Activated naive CD4-positive, alpha-beta T cell treated with Interleukin-2 at 50 U/mL for 16 hours (primary cell): Measurements from ENCODE around the gene SLC25A40.
"Not testable (repeated sequence)": the region's sequence is repeated elsewhere in the genome, so short reads cannot be mapped to it uniquely, and the experiment has no call there.

Experiments used
- DNase-seq: peaks from one replicate; pipeline ENCODE4 v3.0.0-alpha.2; 2020

Gene SLC25A40

GRCh38 chr7:87870471-87870870 is 5.7 kb downstream of the SLC25A40 start:
- no peak for DNase-seq

GRCh38 chr7:87866533-87866932 is 9.6 kb downstream of the SLC25A40 start:
- not testable (repeated sequence) for DNase-seq

DNA sequence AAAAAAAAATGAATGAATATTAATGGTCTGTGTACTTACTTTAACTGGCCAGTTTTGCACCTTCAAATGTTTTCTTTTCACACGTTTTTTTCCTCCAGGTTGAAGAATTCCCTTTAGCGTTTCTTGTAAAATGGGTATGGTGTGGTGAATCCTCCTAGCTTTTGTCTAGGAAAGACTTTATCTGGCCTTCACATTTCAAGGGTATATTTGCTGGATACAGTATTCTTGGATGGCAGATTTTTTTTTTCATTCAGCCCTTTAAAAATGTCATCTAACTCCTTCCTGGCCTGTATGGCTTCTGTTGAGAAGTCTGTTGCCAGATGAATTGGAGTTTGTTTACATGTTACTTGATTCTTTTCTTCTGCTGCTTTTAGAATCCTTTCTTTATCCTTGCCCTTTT is 10.1 kb downstream of the SLC25A40 start:
- DNase-seq: no peak

DNA sequence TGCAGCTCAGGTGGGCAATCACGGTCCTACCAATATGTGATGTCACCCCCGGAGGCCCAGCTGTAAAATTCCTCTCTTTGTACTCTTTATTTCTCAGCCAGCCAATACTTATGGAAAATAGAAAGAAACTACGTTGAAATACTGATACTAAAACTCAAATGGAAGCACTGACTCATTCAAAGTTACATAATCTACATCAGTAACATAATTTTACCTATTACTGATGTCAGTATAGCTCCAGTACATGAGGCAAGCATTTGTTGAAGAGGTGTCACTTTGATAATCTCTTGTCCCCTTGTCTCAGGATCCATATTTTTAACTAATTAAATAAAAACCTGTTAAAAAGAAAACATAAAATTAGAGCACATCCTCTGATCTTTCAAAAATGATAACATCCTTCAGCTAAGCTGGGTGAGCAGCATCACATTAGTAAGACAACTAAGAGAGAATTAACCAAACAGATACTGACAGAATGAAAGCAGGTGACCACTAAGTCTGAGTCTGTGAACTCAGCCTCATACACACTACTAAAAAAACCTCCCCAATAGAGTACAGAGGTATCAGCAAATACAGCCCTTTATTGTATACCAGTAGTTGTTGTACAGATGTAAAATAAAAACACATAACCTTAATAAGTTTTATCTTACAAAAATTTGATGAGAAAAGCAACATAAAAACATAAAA is 17.6 kb downstream of the SLC25A40 start:
- DNase-seq: no peak

DNA sequence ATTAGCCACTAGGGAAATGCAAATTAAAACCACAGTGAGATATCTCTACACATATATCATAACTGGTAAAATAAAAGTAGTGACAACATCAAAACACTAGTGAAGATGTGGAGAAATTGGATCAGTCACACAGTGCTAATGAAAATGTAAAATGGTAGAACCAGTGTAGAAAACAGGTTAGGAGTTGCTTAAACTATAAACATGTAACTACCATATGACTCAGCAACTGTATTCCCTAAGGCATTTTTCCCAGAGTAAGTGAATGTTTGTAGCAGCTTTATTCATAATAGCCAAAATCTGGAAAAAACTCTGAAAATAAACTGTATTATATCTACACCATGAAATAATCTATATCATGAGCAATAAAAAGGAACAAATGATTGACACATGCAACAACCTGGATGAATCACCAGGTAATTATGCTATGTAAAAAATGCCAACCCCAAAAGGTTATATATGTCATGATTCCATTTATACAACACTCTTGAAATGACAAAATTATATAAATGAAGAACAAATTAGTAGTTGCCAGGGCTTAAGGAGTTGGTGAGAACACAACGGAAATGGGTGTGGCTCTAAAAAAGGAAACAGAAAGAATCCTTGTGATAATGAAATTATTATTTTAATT is 22.8 kb downstream of the SLC25A40 start:
- no peak for DNase-seq

DNA sequence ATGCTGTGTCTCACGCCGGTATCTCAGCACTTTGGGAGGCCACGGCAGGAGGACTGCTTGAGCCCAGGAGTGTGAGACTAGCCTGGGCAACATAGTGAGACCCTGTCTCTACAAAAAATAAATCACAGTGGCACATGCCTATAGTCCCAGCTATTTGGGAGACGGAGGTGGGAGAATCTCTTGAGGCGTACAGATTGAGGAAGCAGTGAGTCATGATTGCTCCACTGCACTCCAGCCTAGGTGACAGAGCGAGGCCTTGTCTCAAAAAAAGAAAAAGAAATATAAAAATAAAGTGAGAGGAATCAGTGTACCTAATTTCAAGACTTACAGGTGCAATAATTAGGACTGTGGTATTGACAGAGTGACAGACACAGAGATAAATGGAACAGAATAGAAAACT is 23.9 kb downstream of the SLC25A40 start:
- no peak for DNase-seq

GRCh38 chr7:87850836-87851593 is 25.1 kb downstream of the SLC25A40 start:
- DNase-seq: no peak

- no peak for DNase-seq
Measured at GRCh38 chr7:87837597-87837996, 38.6 kb downstream of the SLC25A40 start.

DNA sequence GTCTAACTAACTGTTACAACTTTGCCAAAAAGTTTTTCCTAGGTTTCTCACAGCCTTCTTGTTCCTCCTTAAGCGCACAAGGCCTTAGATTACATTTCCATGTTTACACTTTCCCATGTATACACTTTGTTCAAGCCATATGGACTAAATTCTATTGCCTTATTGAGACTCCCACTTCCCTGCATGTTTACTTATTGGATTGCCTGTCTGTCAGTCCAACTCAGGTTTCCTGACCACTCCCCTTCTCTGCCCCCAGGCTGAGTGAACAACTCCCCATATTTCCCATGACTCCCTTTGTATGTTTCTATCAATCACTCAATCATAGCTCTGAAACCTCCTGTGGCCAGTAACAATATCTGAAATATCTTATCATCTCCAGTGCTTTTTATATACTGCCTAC is 43.0 kb downstream of the SLC25A40 start:
- no peak for DNase-seq

DNA sequence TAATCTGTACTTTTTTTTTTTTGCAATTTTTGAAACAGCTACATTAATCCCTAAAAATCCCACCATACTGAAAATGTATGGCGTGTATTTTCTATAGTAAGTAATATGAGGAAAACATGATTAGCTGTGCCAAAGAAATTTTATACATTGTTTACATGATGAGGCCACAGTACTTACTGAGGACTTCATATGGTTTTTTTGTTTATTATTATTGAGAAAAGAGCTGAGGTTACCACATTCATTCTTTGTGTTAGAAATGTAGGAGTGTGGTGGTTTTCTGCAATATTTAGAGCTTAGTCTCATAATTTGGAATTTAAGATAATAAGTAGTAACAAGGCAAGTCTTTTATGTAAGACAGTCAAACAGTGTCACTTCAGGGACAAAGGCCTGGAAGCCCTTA is 45.1 kb downstream of the SLC25A40 start:
- no peak for DNase-seq

GRCh38 chr7:87828383-87828782 is 47.8 kb downstream of the SLC25A40 start:
- DNase-seq: not testable (repeated sequence)

DNA sequence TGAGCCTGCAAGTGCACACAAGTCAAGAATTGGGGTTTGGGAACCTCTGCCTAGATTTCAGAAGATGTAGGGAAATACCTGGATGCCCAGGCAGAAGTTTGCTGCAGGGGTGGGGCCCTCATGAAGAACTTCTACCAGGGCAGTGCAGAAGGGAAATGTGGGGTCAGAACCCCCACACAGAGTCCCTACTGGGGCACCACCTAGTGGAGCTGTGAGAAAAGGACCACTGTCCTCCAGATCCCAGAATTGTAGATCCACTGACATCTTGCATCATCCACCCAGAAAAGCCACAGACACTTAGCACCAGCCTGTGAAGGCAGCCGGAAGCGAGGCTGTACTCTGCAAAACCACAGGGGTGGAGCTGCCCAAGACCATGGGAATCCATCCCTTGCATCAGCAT is 50.8 kb downstream of the SLC25A40 start:
- not testable (repeated sequence) for DNase-seq

- not testable (repeated sequence) for DNase-seq
Measured at GRCh38 chr7:87822056-87822455, 54.1 kb downstream of the SLC25A40 start.

DNA sequence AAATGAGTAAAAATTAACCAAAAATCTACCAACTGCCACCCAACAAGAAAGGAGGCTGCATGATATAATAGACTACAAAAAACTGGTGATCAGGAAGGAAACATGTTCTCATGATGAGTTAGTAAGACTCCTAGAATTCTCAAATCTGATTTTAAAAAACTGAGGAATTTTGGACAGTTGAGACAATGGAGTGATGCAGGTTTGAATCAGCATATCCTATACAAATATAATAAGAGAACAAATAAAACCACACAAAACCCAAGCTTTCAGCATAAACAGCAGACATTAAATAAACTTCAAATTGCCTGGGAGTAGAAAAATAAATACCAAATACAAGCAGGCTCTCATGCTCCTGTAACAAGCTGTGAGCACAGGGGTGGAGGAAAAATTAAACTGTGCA is 57.8 kb downstream of the SLC25A40 start:
- DNase-seq: no peak

GRCh38 chr7:87816389-87816788 is 59.8 kb downstream of the SLC25A40 start:
- DNase-seq: no peak

DNA sequence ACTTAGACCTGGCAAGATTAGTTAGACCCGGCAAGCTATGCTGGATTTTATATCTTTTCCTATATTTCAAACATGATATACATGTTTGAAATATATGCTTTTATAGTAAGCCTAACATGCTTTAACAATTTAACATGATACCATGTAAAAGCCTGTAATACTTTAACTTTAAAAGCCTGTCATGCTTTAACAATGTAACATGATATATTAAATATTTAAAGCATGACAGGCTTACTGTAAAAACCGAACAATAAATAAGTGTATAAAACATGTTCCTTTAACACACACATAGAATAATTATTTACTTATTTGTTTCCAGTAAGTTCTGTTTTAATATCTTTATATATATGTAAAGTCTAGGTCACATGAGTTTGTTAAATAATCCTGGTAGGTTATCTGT is 65.4 kb downstream of the SLC25A40 start:
- no peak for DNase-seq

DNA sequence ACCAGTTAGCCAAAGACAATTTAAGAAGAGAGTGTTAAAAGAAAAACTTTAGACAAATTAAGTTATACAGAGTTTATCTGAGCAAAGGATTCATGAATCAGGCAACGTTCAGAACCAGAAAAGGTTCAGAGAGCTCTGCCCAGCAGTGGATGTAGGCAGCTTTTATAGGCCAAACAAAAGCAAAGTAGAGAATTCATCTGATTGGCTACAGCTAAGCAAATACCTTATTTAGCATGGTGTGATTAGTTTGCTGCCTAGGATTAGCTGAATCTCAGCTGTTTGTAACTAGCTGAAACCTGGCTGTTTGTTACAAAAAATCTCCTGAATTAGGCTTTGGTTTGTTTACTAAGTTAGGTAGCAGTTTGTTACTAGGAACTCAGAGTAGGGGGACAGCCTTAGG is 66.0 kb downstream of the SLC25A40 start:
- no peak for DNase-seq

DNA sequence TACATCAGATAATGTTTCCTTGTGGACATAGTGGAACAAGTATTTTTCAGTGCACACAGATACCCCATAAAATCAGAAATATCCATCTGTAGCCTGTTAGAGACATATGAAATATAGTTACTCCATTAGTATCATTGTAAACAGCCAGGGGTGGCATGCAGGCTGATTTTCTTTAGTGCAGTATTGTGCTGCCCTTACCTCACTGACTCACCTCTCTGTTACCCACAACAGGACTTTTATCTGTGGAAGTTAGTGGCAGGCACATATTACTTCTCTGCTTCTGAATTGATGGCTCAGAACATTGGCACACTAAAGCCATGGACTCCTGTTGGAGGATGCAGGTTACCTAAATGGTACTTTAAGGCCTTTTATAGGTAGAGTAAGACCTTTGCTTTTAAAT is 70.0 kb downstream of the SLC25A40 start:
- no peak for DNase-seq

DNA sequence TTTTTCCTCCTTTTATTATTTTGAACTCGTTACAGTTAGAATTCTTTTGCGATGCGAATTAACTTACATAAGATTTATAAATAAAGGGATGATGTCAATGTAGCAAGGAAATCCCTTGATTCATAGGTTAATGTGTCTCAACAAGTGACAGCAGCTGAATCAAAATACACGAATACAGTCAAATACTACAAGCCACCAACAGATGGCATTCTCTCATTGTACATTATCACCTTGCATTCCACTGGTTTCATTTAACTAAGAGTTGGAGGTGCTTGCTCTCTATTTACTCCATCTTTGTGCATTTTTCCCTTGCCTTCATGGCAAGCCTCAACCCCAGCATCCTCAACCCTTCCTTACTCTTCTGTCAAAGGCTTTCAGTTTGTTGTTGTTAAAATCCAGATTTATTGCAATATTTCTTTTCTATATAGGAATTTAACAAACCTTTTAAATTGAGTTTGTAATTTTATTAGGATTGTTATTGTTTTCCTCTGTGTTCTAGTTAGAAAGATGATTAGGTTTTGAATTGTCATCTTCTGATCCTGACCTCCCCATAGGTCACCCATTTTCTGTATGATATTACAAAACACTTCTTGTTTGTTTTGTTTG is 78.3 kb downstream of the SLC25A40 start:
- no peak for DNase-seq

DNA sequence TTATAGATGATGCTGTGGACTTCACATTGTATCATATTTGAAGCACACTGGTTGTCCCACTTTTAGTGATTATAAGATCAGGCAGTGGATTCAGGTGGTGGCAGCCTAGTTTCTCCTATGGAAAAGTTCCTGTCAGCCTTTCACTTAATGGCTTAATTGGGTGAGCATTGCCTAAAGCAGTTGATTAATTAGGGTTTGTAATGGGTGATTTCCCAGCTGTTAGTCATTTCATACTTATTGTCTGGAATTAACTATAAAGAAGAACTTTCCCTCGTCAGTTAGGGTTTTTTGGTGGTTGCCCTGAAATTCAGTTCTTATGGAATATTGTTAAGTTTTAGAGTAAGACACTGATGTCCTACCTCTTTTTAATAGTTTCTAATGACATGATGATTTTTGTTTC is 78.8 kb downstream of the SLC25A40 start:
- DNase-seq: no peak

DNA sequence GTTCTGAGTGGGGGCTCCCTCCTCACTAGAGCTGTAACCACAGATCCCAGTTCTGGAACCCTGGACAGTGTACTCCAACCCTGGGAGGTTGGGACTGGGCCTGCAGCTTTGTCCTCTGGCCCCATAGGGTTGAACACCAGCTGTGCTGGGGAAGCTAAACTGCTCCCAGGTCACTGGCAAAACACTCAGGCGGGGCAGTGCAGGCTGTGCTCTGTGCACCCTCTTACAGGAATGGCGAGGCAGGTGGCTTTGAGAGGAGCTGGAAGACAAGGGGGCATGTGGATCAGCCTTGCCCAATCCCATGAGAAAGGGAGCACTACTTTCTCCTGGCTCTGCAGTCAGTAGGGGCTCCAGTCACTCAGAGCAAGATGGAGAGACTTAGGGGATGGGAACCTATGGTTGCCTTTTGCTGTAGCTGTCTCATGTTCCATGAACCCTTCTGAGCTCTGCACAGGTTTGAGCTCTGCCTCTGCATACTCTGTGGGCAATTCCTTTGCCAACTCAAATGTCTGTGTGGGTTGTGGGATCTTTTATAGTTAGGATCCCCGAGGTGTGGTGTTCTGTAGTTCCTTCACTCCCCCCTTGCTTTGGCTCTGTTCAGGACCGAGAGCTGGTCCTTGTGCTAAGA is 90.7 kb downstream of the SLC25A40 start:
- no peak for DNase-seq

DNA sequence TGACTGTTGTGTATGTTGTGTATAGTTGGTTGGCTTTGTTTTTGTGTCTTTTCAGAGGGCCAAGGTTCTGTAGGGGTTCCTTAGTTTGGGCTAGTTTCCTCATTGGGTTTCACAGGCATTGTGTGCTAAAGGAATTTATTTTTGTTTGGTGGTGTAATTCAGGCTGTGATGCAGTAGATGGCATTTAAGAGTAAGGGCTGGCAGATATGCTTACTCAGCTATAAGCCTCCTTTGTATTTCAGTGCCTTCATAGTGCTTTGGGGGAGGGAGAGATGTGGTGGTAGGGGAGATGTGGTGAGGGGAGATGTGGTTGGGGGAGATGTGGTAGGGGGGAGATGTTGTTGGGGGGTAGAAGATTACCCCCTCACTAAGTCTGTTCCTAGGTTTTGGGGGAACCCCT is 91.7 kb downstream of the SLC25A40 start:
- DNase-seq: no peak
